Astrocyte of the cerebellum (primary cell): Measurements from ENCODE around the gene CHCHD6.

Experiments
- DNase-seq: peaks from one replicate; pipeline ENCODE4 v3.0.0-alpha.2; 2011; ENCODE audit warnings: low read depth
- H3K4me3 ChIP-seq: 2 replicates; pipeline ENCODE4 v1.5.1; 2011; ENCODE audit warnings: mild to moderate bottlenecking, low read depth, low read length, moderate library complexity
- CTCF ChIP-seq: IDR thresholded peaks from 2 replicates; pipeline ENCODE4 v1.5.1; 2012; ENCODE audit warnings: low read length, low read depth, moderate library complexity, mild to moderate bottlenecking; ENCODE audit errors: missing control alignments
- in situ Hi-C: cut with HindIII; loops from 2 replicates; pipeline ENCODE4 v1.10.0; 2017; ENCODE audit warnings: low sequenced_read_pairs

The CHCHD6 gene

GRCh38 chr3:126807795-126808194, 103.8 kb downstream of the CHCHD6 start:
- no peak for DNase-seq
- TF ChIP-seq CTCF = no peak
- no peak overlapping the region for H3K4me3 ChIP-seq
- in situ Hi-C loops = no loop called here

- no peak for DNase-seq
- H3K4me3 ChIP-seq = no peak overlapping the region
- in situ Hi-C loops = no loop called here
- TF ChIP-seq CTCF = no peak
Measured at GRCh38 chr3:126811530-126811929, 107.5 kb downstream of the CHCHD6 start.

DNA sequence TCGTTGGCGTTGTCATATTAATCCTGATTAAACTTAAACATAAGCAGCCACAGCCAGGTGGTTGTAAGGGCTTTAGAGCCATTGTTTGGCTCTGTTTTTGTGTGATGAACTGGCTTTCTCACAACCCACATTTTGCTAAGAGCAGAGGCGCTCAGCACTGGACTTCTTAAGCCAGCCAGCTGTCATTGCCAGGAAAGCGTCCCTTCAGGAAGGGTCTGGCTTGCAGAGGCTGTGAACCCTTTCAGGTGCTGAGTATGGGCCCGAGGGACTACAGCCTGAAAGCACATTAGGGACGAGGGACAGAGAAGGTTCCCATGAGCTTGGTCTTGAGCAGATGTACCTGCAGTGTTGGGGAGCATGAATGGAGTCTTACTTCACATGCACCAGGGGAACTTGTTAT, 112.3 kb downstream of the CHCHD6 start:
- in situ Hi-C loops = no loop called here
- no peak for DNase-seq
- no peak for TF ChIP-seq CTCF
- H3K4me3 ChIP-seq = no peak overlapping the region

DNA sequence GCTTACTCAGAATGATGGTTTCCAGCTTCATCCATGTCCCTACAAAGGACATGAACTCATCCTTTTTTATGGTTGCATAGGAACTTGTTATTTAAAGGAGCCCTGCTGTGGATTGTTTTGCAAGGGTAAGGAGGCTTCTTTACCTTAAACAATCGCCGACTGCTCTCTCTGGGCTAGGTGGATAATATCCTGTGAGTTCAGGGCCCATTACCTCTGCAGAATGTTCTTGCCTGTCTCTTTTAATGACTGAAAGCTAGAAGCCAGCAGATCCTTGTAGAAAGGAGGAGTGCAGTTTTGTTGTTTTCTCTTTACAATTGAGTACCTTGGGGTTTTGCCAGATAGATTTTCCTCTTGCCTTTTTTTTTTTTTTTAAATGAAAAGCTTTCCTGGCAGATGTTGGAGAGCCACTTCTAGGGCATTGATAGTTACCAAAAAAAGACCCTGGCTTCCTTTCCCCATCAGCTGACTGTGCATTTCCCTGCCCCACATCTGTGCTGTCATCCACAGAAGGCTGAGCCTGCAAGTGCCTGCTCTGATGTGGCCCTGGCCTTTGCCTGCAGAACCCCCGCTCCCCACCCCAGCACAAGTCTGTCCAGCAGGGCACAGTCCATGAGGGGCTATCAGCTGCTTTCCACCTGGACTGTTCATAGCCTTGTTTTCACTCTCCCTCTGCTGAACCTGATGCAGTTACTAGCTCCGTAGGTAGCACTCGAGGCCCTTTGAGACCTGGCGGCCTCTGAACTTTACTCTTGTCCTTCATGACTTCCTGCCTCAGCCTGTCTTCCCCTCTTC, 113.1 kb downstream of the CHCHD6 start:
- no peak overlapping the region for H3K4me3 ChIP-seq
- no peak for TF ChIP-seq CTCF
- in situ Hi-C loops = no loop called here
- no peak for DNase-seq

DNA sequence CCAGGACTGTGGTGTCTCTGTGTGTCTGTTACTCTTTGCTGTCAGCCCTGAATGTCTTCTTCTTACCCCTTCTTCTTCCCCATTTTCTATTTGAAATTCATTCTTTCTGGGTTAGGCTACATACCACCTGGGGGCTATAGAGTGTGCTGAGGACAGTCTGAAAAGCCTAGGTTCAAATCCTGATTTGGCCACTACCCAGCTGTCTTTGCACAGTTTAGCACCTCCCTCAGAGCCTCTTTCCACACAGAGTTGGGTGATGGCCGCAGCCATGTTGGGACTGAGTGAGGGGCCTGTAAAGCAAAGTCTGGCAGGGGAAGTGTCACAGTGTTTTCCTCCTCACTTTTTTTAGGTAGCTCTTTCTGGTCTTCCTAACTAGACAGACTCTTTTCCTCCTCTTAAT, 113.7 kb downstream of the CHCHD6 start:
- H3K4me3 ChIP-seq = no peak overlapping the region
- in situ Hi-C loops = no loop called here
- DNase-seq = no peak
- no peak for TF ChIP-seq CTCF

DNA sequence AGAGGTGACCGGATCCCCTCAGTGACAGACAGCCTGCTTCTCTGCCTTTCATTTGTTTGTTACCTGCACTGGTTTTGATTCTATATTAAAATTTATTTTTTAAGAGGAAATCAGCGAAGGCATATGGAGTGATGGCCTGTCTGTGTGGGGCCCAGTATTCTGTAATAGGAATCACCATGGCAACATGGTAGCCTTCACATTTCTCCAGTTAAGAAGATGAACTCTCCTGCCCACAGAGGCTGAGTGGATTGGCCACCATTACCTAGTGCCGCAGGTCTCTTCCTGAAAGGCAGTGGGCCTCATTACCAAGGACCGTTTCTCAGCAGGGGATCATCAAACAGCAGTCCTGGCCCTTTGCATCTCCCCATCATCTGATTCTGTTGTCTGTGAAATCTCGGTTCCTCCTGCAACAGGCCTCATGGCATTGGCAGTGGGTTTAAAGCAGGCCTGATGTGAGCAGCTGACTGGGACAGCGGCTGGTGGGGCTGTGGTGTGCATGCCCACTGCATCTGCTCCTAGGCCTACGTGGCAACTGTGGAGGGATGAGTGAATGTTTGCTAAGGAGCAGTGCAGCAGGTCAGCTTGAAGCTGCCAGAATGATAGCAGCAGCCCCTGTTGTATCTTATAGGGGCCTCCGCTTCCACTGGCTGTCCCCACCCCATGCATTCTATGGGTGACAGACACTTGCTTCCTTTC, 114.5 kb downstream of the CHCHD6 start:
- DNase-seq = no peak
- in situ Hi-C loops = no loop called here
- no peak for TF ChIP-seq CTCF
- no peak overlapping the region for H3K4me3 ChIP-seq
